Endothelial cell of umbilical vein (primary cell): ENCODE measurements around the gene KSR1. TPM values are rescaled to one million over a fixed set of nuclear protein-coding genes. Genes with fewer than 3 reads are reported as not detected.

ENCODE experiments used
- BruUV-seq: library from RNA; stranded (reverse); fragments of 400-500 nt; replicated peaks from 2 replicates; lab custom pipeline; 2021; lab: Mats Ljungman, UMichigan
- CTCF ChIA-PET: fragments of 300-600, 350-600 bp; sonication (Branson Sonifier 250); formaldehyde crosslinking; loops from one replicate; lab custom pipeline; 2021; ENCODE audit warnings: antibody characterized with exemption, inconsistent platforms; lab: Charles Lee
- POLR2A ChIA-PET: fragments of 300-600, 350-600 bp; sonication (Branson Sonifier 250); formaldehyde crosslinking; loops from one replicate; lab custom pipeline; 2021; ENCODE audit warnings: antibody characterized with exemption, inconsistent platforms; lab: Charles Lee
- DNase-seq: peaks from one replicate; pipeline ENCODE4 v3.0.0-alpha.2; 2011; ENCODE audit warnings: low read depth, low spot score
- FAIRE-seq: peaks from 2 replicates; lab custom pipeline; 2011; peaks lifted over from hg19 to GRCh38; lab: Jason Lieb, UNC
- H2AFZ ChIP-seq: 2 replicates; pipeline ENCODE4 v1.6.0; 2012; ENCODE audit warnings: low read depth, low read length, control low read depth, inconsistent platforms
- H3K27ac ChIP-seq: 2 replicates; pipeline ENCODE4 v1.5.1; 2011; ENCODE audit warnings: low read depth, mild to moderate bottlenecking, control low read depth, low read length, moderate library complexity; ENCODE audit not compliant: insufficient read depth
- H3K27me3 ChIP-seq, 2 experiments: 2 replicates each; pipeline versions ENCODE4 v1.6.0 to v1.6.1; 2011; ENCODE audit warnings: low read length in 2 of 2, mixed read lengths in 1 of 2; ENCODE audit not compliant: control insufficient read depth in 2 of 2, insufficient read depth in 2 of 2
- H3K36me3 ChIP-seq, 2 experiments: 2 replicates in 1 of 2; 3 replicates in 1 of 2; pipeline ENCODE4 v1.5.1; 2011; ENCODE audit warnings: low read length in 2 of 2, mild to moderate bottlenecking in 1 of 2, moderate library complexity in 1 of 2; ENCODE audit not compliant: control insufficient read depth in 2 of 2, insufficient read depth in 2 of 2; ENCODE audit errors: extremely low read depth in 1 of 2
- H3K4me1 ChIP-seq: 3 replicates; pipeline ENCODE4 v1.5.1; 2011; ENCODE audit warnings: mild to moderate bottlenecking, low read length; ENCODE audit not compliant: control insufficient read depth, insufficient read depth; ENCODE audit errors: extremely low read depth
- H3K4me2 ChIP-seq: 2 replicates; pipeline ENCODE4 v1.6.1; 2011; ENCODE audit warnings: low read length, control low read depth, mixed read lengths; ENCODE audit not compliant: insufficient read depth
- H3K4me3 ChIP-seq, 3 experiments: fragments of 200-600 bp in 1 of 3; sonication (generic), shearing (Covaris generic) in 1 of 3; replicated peaks in 1 of 3; 2 replicates each; pipeline ENCODE4 v1.5.1; 2011 to 2016; ENCODE audit warnings: control low read depth in 3 of 3, low read length in 3 of 3, mild to moderate bottlenecking in 2 of 3, inconsistent platforms in 1 of 3, low read depth in 1 of 3, moderate library complexity in 1 of 3; ENCODE audit not compliant: insufficient read depth in 1 of 3
- H3K79me2 ChIP-seq: 2 replicates; pipeline ENCODE4 v1.6.0; 2012; ENCODE audit warnings: low read length, inconsistent platforms; ENCODE audit not compliant: control insufficient read depth, insufficient read depth
- H3K9ac ChIP-seq: replicated peaks from 2 replicates; pipeline ENCODE3; 2011; ENCODE audit warnings: low read length, control low read depth; ENCODE audit not compliant: insufficient read depth; ENCODE audit errors: extremely low read depth
- H3K9me1 ChIP-seq: replicated peaks from 3 replicates; pipeline ENCODE4 v1.6.0; 2011; ENCODE audit warnings: mild to moderate bottlenecking, low read length; ENCODE audit not compliant: control insufficient read depth, insufficient read depth; ENCODE audit errors: extremely low read depth
- H3K9me3 ChIP-seq: replicated peaks from 2 replicates; pipeline ENCODE4 v1.5.1; 2012; ENCODE audit warnings: low read length, inconsistent platforms; ENCODE audit not compliant: control insufficient read depth, insufficient read depth
- H4K20me1 ChIP-seq: replicated peaks from 2 replicates; pipeline ENCODE3; 2011; ENCODE audit warnings: mild to moderate bottlenecking, low read length; ENCODE audit not compliant: control insufficient read depth, insufficient read depth; ENCODE audit errors: extremely low read depth
- EZH2 ChIP-seq: IDR thresholded peaks from 2 replicates; pipeline ENCODE4 v1.6.1; 2012; ENCODE audit warnings: borderline replicate concordance, low read depth, mild to moderate bottlenecking, moderate library complexity, low read length, inconsistent platforms; ENCODE audit not compliant: severe bottlenecking
- FOS ChIP-seq: IDR thresholded peaks from 2 replicates; pipeline ENCODE4 v1.6.1; 2011; ENCODE audit warnings: mild to moderate bottlenecking, low read length, moderate library complexity, borderline replicate concordance; ENCODE audit not compliant: insufficient read depth
- GATA2 ChIP-seq: IDR thresholded peaks from 2 replicates; pipeline ENCODE4 v1.7.0; 2011; ENCODE audit warnings: low read depth, mild to moderate bottlenecking, moderate library complexity, mixed read lengths, low read length; ENCODE audit not compliant: insufficient read length, insufficient read depth
- JUN ChIP-seq: IDR thresholded peaks from 2 replicates; pipeline ENCODE4 v1.6.1; 2011; ENCODE audit warnings: borderline replicate concordance, low read depth; ENCODE audit not compliant: insufficient read length, insufficient read depth
- MAX ChIP-seq: IDR thresholded peaks from 2 replicates; pipeline ENCODE4 v1.6.1; 2011; ENCODE audit not compliant: insufficient read depth, insufficient read length
- MYC ChIP-seq: IDR thresholded peaks from one replicate; pipeline ENCODE4 v1.6.1; 2011; ENCODE audit warnings: mild to moderate bottlenecking, low read depth, low read length
- POLR2A ChIP-seq: IDR thresholded peaks from 2 replicates; pipeline ENCODE4 v1.6.1; 2012; ENCODE audit warnings: low read depth, mild to moderate bottlenecking, control low read depth, low read length
- POLR2AphosphoS5 ChIP-seq: IDR thresholded peaks from 2 replicates; pipeline ENCODE4 v1.6.1; 2012; ENCODE audit warnings: low read depth, mild to moderate bottlenecking, control low read depth, low read length, moderate library complexity; ENCODE audit not compliant: insufficient read depth
- dilution Hi-C: fragments of 300-500 bp; cut with MboI; formaldehyde crosslinking; loops from one replicate; pipeline ENCODE4 v1.15.0; 2019; ENCODE audit warnings: low sequenced_read_pairs; ENCODE audit not compliant: extremely low pct_ligation_motif_present
- intact Hi-C: fragments of 100-400 bp; cut with micrococcal nuclease; formaldehyde crosslinking; loops from one replicate; pipeline ENCODE4 v1.10.0; 2022
- polyA plus RNA-seq, 4 experiments: library from polyadenylated mRNA; depleted of rRNA in 3 of 4; stranded (reverse) in 3 of 4; unstranded in 1 of 4; fragments of >200 nt; gene quantifications; 2 replicates each; pipeline versions ENCODE4 v1.2.1 to v1.2.3, GENCODE V29; 2011 to 2012; ENCODE audit warnings: missing spikeins in 1 of 4
- total RNA-seq: library from RNA; stranded (reverse); gene quantifications from 2 replicates; pipeline ENCODE4 v1.2.3, GENCODE V29; 2021
- TF ChIP-seq, protein P1 (sequence below), 2 donors: IDR thresholded peaks; 1 replicate in 1 of 2; 2 replicates in 1 of 2; pipeline ENCODE4 v1.5.1; 2011; ENCODE audit warnings: low read length in 2 of 2, mild to moderate bottlenecking in 2 of 2, moderate library complexity in 2 of 2, control low read depth in 1 of 2, inconsistent platforms in 1 of 2, low read depth in 1 of 2; ENCODE audit not compliant: insufficient read depth in 1 of 2; ENCODE audit errors: extremely low read depth in 1 of 2

Gene KSR1
- total and polyA plus RNA-seq, 2 donors (not counting 3 experiments of a cell fraction or from before 2014, with no cell fraction given) = 35.4 to 80.2 TPM

DNA sequence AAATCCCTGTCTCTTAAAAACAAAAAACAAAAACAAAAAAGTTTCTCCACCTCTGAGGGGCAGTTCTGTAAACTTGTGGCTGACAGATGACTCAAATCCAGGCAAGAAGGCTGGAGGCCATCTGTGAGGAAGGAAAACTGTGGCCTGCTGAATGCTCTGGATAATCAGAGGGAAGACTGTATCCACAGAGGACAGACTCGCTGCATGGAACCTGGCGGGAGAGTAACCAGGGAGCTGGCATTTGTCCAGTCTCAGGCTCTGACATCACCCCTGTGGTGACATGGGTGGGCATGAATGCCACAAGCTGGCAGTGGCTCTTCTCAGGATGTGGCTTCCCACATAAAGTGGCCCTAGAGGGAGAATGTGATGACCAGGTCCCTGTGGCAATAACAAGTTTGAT, 2.8 kb upstream of the KSR1 start:
- dilution Hi-C loops (no loop called here), intact Hi-C loops (no loop called here)
- peaks cover 14% of the 10 kb centered on the region for H3K4me1 ChIP-seq
- TF ChIP-seq FOS = no peak
- TF ChIP-seq MAX = no peak
- TF ChIP-seq JUN = no peak
- TF ChIP-seq, protein P1, sequence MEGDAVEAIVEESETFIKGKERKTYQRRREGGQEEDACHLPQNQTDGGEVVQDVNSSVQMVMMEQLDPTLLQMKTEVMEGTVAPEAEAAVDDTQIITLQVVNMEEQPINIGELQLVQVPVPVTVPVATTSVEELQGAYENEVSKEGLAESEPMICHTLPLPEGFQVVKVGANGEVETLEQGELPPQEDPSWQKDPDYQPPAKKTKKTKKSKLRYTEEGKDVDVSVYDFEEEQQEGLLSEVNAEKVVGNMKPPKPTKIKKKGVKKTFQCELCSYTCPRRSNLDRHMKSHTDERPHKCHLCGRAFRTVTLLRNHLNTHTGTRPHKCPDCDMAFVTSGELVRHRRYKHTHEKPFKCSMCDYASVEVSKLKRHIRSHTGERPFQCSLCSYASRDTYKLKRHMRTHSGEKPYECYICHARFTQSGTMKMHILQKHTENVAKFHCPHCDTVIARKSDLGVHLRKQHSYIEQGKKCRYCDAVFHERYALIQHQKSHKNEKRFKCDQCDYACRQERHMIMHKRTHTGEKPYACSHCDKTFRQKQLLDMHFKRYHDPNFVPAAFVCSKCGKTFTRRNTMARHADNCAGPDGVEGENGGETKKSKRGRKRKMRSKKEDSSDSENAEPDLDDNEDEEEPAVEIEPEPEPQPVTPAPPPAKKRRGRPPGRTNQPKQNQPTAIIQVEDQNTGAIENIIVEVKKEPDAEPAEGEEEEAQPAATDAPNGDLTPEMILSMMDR (IDR thresholded peaks at IDR 0.05; ENCODE audit: extremely low read depth in 1 of 2, insufficient read depth in 1 of 2, low read depth in 1 of 2, low read length in 2 of 2) = no peak
- TF ChIP-seq POLR2A = no peak
- no peak for TF ChIP-seq GATA2
- TF ChIP-seq POLR2AphosphoS5 = no peak
- no peak for TF ChIP-seq EZH2
- no peak for TF ChIP-seq MYC
- no peak overlapping the region for H3K27ac ChIP-seq
- no peak for DNase-seq
- H4K20me1 ChIP-seq = no peaks in the 10 kb centered on the region
- H3K4me2 ChIP-seq = no peak overlapping the region
- no peak overlapping the region for H2AFZ ChIP-seq
- no TSS peak for BruUV-seq
- CTCF ChIA-PET = interaction anchor here (0.9 to 3.1 kb wide), 2 partner anchors 111 to 146 kb away, joined by 3 to 20 read pairs; no protein-coding TSS in a partner anchor
- no peaks in the 10 kb centered on the region for H3K27me3 ChIP-seq
- H3K9ac ChIP-seq = no peak overlapping the region
- no peaks in the 10 kb centered on the region for H3K9me3 ChIP-seq
- H3K4me3 ChIP-seq = no peak overlapping the region
- no peaks in the 10 kb centered on the region for H3K36me3 ChIP-seq
- H3K9me1 ChIP-seq = no peaks in the 10 kb centered on the region
- no peak for FAIRE-seq
- H3K79me2 ChIP-seq = peaks cover 14% of the 10 kb centered on the region
- POLR2A ChIA-PET = no interaction called here
